ENCODE results near the gene CMC2. TPM values are rescaled to one million over a fixed set of nuclear protein-coding genes. Genes with fewer than 3 reads are reported as not detected.

The CMC2 gene
- total and polyA plus RNA-seq, 2 of the 13 experiments (the other 11 are each of a cell fraction or from before 2014, with no cell fraction given): 116 to 129 TPM

GRCh38 chr16:81029930-81030604 is 23.4 kb upstream of the CMC2 start:
- CTCF ChIA-PET (ENCODE audit: low intra/inter-chr PET ratio, low total read pairs): no interaction called here
- TF ChIP-seq ZNF24 (IDR thresholded peaks at IDR 0.05) (no peak), SMC3 (IDR thresholded peaks at IDR 0.05; ENCODE audit: low read length) (no peak), SRY (CRISPR knock-in tag; IDR thresholded peaks at IDR 0.05) (no peak), ZNF275 (CRISPR knock-in tag; IDR thresholded peaks at IDR 0.05; ENCODE audit: borderline replicate concordance) (no peak), TFAP4 (IDR thresholded peaks at IDR 0.05; ENCODE audit: borderline replicate concordance, low read depth) (no peak), MBD4 (IDR thresholded peaks at IDR 0.05; ENCODE audit: borderline replicate concordance, low read length) (no peak), TRIM22 (IDR thresholded peaks at IDR 0.05) (no peak), ESRRA (CRISPR knock-in tag; IDR thresholded peaks at IDR 0.05; ENCODE audit: low read depth) (no peak), FOXA1 (IDR thresholded peaks at IDR 0.05) (no peak), FOXA1 (CRISPR knock-in tag; IDR thresholded peaks at IDR 0.05) (no peak), ZNF567 (CRISPR knock-in tag; IDR thresholded peaks at IDR 0.05; ENCODE audit: borderline replicate concordance) (no peak)
- 91% methylated on average over 11 of the region's 11 CpGs for WGBS (ENCODE audit: low lambda C conversion rate)

More at GRCh38 chr16:81029930-81030604, 23.4 kb upstream of the CMC2 start:
- H3K27me3 ChIP-seq (ENCODE audit: control insufficient read depth in 1 of 2, insufficient read depth in 2 of 2, low read length in 2 of 2): no peaks in the 10 kb centered on the region
- no peak overlapping the region for H3K9ac ChIP-seq (ENCODE audit: insufficient read depth, low read depth, low read length)
- no peaks in the 10 kb centered on the region for H4K20me1 ChIP-seq (ENCODE audit: insufficient read depth, low read length)
- ATAC-seq: no peak
- H3K4me1 ChIP-seq (ENCODE audit: insufficient read depth, low read length): no peaks in the 10 kb centered on the region
- H3K4me2 ChIP-seq (ENCODE audit: low read depth, low read length): no peak overlapping the region
- peaks cover 5 to 34% of the 10 kb centered on the region in 2 experiments; a peak in 4 of 5 replicates for H3K36me3 ChIP-seq (replicated peaks in 1 of 2; ENCODE audit: control insufficient read depth in 1 of 2, insufficient read depth in 2 of 2, low read length in 2 of 2)
- in situ Hi-C loops (cut with HindIII; ENCODE audit: extremely low pct_ligation_motif_present, low pct_unique_long_range_greater_than_20kb): loop anchor here (25.0 kb wide), 1 partner anchor 707 kb away; no protein-coding TSS in a partner anchor
- DNase-seq (ENCODE audit: low spot score): no peak
- no peak overlapping the region for H2AFZ ChIP-seq (ENCODE audit: low read length)
- H3K4me3 ChIP-seq (replicated peaks in 1 of 3; ENCODE audit: insufficient read depth in 1 of 3, low read depth in 2 of 3, low read length in 3 of 3): no peak overlapping the region
- H3K9me3 ChIP-seq (ENCODE audit: low read length): no peaks in the 10 kb centered on the region; the same call in 1 of the 2 replicates
- POLR2A ChIA-PET: no interaction called here
- intact Hi-C loops (cut with micrococcal nuclease; ENCODE audit: unreplicated experiment): loop anchor here (10.0 kb wide), 1 partner anchor 115 kb away; no protein-coding TSS in a partner anchor
- no peaks in the 10 kb centered on the region for H3K79me2 ChIP-seq (ENCODE audit: insufficient read depth, low read length)
- no peak overlapping the region for H3K27ac ChIP-seq (ENCODE audit: extremely low read length, insufficient read depth, low read length)
- no peak for FAIRE-seq
- BruUV-seq (replicated peaks): no TSS peak
